SH-SY5Y (cell line): ENCODE data around the gene INSC.

Source experiments
- GATA2 ChIP-seq: IDR thresholded peaks from 2 replicates; pipeline ENCODE4 v1.6.1; 2011; ENCODE audit warnings: mild to moderate bottlenecking, low read depth, low read length
- GATA3 ChIP-seq: IDR thresholded peaks from 2 replicates; pipeline ENCODE4 v1.6.1; 2011; ENCODE audit warnings: low read depth, mild to moderate bottlenecking, low read length, moderate library complexity

Gene INSC

GRCh38 chr11:15157181-15157580, 42.5 kb downstream of the INSC start:
- TF ChIP-seq GATA2 (no peak), GATA3 (no peak)

GRCh38 chr11:15157606-15158137, 42.9 kb downstream of the INSC start:
- TF ChIP-seq GATA3: no peak
- no peak for TF ChIP-seq GATA2

- no peak for TF ChIP-seq GATA2
- no peak for TF ChIP-seq GATA3
Observed at GRCh38 chr11:15158351-15159015, 43.8 kb downstream of the INSC start.

- TF ChIP-seq GATA2 (no peak), GATA3 (no peak)
Observed at GRCh38 chr11:15159085-15159484, 44.4 kb downstream of the INSC start.

GRCh38 chr11:15161790-15162189, 47.1 kb downstream of the INSC start:
- TF ChIP-seq GATA2: no peak

- TF ChIP-seq GATA2 (no peak), GATA3 (no peak)
Observed at GRCh38 chr11:15163136-15163535, 48.4 kb downstream of the INSC start.

GRCh38 chr11:15166204-15166603, 51.5 kb downstream of the INSC start:
- TF ChIP-seq GATA3 (no peak), GATA2 (no peak)

GRCh38 chr11:15169815-15170551, 55.3 kb downstream of the INSC start:
- TF ChIP-seq GATA3 (no peak), GATA2 (no peak)

GRCh38 chr11:15170698-15171097, 56.0 kb downstream of the INSC start:
- TF ChIP-seq GATA2 (no peak), GATA3 (no peak)

- TF ChIP-seq GATA3: no peak
- 0 out of 2 replicates have a peak, but pooled peaks have one; percentile 12 for TF ChIP-seq GATA2
Observed at GRCh38 chr11:15171956-15172355, 57.2 kb downstream of the INSC start.

- no peak for TF ChIP-seq GATA3
- TF ChIP-seq GATA2: no peak
Observed at GRCh38 chr11:15175831-15176230, 61.1 kb downstream of the INSC start.

- TF ChIP-seq GATA2 (no peak), GATA3 (no peak)
Observed at GRCh38 chr11:15176646-15177163, 62.0 kb downstream of the INSC start.

GRCh38 chr11:15177491-15177890, 62.8 kb downstream of the INSC start:
- TF ChIP-seq GATA3 (no peak), GATA2 (no peak)

GRCh38 chr11:15178214-15178613, 63.5 kb downstream of the INSC start:
- TF ChIP-seq GATA3: no peak
- TF ChIP-seq GATA2: no peak

- TF ChIP-seq GATA2 (no peak), GATA3 (no peak)
Observed at GRCh38 chr11:15179167-15179566, 64.4 kb downstream of the INSC start.
